HG02763 (cell line): ENCODE data around the gene SLC9A8.
"Not testable (repeated sequence)": the region's sequence is repeated elsewhere in the genome, so short reads cannot be mapped to it uniquely, and the experiment has no call there.

ENCODE experiments used
- ATAC-seq: cut with Tn5 transposase; IDR thresholded peaks from one replicate; pipeline ENCODE4 v1.9.1; 2021; ENCODE audit warnings: mild to moderate bottlenecking, moderate library complexity; ENCODE audit not compliant: unreplicated experiment

The SLC9A8 gene

DNA sequence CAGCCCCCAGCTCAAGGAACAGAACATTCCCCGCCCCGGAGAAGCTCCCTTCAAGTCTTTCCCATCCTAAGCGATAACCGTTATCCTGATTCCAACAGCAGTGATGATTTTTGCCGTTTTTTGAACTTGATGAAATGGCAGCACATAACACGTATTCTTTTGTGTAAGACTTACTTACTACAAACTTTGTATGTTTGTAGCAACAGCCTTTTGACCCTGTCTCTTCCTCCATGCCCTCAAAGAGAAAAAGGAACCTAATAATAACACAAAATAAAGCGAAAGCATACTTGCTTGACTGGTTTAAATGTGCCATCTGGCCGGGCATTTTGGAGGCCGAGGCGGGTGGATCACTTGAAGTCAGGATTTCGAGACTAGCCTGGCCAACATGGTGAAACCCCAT is 26.4 kb upstream of the SLC9A8 start:
- ATAC-seq, result peak; percentile 15

DNA sequence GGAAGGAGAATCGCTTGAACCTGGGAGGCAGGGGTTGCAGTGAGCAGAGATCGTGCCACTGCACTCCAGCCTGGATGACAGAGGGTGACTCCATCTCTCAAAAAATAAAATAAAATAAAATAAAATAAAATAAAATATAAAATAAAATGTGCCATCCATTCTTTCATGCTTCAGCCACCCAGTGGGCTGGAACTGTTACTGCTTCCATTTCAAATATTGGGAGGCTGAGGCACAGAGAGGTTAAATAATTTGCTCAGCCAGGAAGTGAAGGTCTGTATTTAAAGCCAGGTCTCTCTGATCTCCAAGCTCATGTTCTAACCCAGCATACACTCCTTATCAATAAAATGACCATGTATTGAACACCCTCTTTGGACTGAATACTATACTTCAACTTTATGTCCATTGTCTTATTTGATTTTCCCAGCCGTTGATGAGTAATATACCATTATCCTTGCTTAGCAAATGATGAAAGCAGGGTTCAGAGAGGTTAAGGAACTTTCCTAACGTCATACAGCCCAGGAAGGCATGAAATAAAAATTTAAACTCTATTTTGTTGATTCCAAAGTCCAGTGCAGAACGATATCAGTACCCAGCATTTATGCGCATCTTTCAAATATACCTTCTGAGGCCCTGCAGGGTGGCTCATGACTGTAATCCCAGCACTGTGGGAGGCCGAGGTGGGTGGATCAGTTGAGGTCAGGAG is 25.8 kb upstream of the SLC9A8 start:
- ATAC-seq, result no peak

DNA sequence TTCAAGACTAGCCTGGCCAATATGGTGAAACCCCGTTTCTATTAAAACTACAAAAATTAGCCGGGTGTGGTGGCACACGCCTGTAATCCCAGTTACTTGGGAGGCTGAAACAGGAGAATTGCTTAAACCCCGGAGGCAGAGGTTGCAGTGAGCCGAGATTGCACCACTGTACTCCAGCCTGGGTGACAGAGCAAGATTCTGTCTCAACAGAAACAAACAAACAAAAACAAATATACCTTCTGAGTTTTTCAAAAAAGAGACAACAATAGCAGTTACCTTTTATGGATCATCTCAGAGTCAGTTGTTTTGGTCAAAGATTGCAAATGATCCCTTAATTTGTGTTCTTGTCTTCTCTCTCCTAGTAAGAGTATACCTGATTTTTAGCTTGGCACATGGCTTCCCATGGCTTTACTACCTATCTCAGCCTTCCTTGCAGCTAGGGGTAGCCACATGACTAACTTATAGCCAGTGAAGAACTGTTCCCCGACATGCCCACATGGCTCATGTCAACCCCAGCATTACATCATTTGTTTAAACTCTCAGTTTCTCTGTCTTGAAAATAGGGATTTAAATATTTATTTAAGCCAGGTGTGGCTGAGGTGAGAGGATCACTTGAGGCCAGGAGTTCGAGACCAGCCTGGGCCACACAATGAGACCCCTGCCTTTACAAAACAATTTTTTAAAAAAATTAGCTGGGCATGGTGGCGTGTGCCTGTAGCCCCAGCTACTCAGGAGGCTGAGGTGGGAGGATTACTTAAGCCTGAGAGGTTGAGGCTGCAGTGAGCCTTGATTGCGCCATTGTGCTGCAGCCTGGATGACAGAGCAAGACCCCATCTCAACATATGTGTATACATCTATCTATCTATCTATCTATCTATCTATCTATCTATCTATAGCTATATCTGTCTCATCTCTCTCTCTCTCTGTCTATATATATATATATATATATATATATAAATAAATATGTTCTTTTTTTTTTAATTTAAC is 25.0 kb upstream of the SLC9A8 start:
- ATAC-seq, result no peak

DNA sequence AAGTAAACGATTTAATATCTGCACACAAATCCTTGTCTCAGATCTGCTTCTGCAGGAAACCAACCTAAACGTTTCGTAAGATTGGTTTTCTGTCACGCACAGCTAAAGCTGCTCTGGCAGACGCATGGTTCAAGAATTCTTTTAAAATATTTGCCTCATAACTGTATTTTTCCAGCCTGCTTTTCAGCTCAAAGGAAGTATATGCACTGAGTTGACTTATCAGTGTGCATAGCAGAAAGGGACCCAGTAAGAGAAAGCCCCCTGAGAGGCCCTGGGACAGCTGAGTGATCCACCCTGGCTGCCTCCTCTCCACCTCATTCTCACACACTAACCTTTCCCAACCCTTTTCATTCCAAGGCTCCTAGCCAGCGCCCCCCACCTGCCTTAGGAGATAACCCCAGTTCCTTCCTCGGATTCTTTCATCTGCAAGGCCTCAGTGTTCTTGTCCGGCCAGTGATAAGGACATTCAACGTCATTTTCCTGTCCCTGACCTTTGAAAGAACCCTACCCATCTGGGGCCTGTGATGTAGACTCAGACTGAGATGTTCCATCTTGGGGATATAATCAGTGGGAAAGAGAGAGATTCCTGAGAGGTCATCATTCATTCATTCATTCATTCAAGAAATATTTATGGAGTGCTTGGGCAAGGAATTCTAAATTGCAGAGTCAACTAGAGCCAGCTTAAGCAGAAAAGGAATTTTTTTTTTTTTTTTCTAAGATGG is 22.4 kb upstream of the SLC9A8 start:
- no peak for ATAC-seq

DNA sequence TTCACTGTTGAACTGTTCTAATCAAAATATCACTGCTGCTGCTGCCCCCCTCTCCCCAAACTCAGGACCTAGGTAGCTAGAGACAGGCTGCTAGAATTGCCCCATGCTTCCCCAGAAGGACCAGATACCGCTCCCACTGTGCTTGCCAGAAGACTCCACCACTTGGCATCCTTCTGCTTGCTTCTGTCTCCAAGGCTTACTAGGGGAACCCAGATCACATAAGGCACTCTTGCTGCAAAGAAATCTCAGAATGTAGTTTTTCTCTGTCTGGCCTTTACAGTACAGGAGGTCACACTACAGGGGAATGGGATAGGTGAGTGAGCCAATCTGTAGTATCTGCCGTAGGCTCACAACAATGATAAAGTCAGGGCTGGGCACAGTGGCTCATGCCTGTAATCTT is 21.5 kb upstream of the SLC9A8 start:
- no peak for ATAC-seq

DNA sequence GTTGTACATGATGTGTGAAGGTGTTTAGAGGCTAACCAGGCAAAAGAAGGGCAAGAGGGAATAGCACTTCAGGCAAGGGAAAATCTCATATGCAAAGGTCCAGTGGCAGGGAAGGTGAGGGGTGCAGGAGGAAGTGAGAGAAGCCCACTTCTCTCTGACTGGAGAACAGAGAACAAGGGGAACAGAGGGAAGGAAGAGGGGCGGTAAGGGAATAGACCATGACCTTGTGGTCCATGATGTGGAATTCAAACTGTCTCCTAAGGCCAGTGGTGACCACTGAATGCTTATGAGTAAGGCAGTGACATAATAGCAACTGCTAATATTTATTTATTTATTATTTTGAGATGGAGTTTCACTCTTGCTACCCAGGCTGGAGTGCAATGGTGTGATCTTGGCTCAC is 20.6 kb upstream of the SLC9A8 start:
- no peak for ATAC-seq

DNA sequence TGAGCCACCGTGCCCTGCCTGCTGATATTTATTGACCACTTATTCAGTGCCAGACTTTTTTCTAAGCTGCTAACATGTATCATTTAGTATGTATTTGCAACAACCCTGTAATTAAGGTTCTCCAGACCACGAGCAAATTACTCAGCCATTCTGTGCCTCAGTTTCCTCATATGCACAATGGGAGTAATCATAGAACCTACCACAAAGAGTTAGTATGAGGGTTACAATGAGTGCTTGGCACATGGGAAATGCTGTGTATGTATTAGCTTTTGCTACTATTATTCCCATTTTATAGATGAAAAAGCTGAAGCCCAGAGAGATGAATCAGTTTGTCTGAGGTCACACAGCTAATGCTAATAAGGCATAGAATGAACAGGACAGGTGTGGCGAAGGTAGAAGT is 20.0 kb upstream of the SLC9A8 start:
- no peak for ATAC-seq

DNA sequence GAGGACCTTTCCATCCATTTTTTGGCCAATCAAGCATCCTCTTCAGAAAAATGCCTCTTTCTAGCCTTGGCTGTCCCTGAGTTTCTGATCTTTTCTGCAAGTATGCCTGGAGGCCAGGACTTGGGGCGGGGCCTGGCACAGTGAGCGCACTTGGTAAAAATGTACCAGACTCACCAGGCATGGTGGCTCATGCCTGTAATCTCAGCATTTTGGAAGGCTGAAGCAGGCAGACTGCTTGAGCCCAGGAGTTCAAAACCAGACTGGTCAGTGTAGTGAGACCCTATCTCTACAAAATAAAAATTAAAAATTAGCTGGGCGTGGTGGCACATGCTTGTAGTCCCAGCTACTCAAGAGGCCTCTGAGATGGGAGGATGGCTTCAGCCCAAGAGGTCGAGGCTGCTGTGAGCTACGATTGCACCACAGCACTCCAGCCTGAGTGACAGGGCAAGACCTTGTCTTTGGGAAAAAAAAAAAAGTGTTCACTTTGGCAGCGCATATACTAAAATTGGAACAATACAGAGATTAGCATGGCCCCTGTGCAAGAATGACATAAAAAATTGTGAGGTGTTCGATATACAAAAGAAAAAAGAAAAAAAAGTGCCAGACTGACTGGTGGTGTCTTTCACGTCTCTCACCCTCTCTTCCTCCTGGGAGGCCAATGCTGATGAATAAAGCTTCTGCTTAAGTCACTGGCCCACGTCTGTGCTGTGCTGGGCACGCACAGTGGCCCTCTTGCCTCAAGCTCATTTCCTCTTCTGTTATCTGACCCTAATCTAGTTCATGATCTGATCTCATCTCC is 18.1 kb upstream of the SLC9A8 start:
- no peak for ATAC-seq

DNA sequence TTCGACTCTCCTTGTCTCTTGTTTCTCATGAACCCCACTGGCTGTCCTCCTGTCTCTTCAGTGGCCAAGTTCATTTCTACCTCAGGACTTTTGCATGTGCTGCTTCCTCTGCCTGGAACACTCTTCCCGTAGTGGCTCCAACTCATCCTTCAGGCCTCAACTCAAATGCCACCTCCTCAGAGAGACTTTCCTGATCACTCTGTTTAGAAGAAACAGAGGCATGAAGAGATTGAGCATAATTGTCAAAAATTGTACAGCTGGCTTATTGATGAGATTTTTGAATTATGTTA is 17.5 kb upstream of the SLC9A8 start:
- ATAC-seq, result no peak

DNA sequence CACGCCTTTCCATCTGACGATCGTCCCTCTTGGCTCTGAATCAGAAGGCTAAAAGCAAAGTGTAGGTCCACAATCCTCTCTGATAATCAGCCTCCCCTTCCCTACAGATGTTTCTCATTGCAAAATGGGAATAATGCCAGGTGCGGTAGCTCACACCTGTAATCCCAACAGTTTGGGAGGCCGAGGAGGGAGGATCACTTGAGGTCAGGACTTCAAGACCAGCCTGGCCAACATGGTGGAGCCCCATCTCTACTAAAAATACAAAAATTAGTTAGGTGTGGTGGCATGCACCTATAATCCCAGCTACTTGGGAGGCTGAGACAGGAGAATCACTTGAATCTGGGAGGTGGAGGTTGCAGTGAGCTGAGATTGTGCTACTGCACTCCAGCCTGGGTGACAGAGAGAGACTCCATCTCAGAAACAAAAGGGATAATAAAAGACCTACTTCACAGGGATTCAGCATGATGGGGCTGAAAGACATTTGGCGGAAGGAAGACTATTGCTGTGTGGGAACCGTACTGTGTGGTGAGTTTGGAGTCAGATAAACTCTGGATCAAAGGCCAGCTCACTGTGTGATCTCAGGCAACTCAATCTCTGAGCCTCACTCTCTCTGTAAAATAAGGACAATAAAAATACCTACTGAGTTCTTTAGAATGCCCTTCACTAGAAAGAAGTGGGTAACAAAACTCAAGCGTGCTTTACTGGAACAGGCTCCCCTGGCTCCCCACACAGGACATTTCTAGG is 15.9 kb upstream of the SLC9A8 start:
- no peak for ATAC-seq

DNA sequence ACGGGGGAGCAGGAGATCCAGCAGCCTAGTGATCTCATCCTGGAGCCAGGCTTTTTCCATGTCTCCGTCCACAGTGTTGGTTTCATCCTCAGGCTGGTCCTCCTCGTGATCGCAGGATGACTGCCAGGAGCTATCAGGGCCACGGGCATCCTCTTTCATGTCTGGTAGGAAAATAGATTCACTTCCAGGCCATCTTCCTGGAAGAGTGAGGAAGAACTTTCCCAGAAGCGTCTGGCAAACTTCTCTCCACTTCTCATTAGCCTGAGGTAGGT is 15.3 kb upstream of the SLC9A8 start:
- no peak for ATAC-seq

DNA sequence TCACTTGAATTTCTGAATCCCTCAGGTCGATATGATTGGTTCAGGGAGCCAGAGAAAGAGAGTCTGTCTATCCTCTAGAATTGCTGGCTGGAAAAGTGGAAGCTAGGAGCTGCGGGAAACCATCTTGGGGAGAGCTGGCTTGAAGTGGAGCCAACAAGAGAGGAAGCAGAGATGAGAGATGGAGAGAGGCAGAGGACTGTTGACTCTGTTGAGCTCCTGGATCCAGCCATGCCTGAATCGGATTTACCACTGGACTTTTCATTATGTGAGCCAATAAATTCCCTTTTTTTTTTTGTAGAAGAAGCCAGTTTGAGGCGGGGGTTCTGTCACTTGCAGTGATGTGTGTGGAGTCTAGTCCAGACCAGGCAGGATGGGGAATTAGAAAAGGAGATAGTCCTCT is 13.9 kb upstream of the SLC9A8 start:
- ATAC-seq, result no peak

DNA sequence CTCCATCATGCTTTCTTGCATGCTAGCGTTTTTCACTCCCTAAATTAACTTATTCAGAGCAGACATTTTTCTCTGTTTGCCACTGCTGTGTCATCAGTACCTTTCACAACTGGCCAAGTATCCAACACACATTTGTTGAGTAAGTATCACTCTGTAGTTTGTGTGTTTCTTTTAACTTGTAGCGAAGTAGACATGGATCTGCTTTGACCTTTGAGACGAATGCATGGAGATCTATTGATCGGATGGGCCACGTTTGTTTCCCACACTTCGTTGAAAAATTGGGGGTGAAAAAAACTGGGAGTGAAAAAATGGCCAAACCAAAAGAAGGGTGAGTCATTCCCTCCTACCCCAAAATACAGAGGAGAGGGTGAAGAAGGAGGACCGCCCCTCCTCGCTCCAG is 12.9 kb upstream of the SLC9A8 start:
- no peak for ATAC-seq

DNA sequence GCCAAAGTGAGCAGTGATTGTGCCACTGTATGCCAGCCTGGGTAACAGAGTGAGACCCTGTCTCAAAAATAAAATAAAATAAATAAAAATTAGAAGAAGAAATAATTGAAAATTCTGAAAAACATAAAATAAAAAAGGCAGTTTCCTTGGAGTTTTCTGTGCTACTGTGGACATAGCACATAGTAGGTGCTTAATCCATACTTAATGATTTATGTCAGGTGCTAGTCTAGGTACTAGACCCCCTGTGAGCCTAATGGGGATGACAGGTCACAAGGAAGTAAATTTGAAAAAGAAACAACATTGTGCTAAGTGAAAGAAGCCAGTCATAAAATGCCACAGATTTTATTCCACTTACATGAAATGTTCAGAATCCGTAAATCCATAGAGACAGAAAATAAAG is 9.2 kb upstream of the SLC9A8 start:
- no peak for ATAC-seq

DNA sequence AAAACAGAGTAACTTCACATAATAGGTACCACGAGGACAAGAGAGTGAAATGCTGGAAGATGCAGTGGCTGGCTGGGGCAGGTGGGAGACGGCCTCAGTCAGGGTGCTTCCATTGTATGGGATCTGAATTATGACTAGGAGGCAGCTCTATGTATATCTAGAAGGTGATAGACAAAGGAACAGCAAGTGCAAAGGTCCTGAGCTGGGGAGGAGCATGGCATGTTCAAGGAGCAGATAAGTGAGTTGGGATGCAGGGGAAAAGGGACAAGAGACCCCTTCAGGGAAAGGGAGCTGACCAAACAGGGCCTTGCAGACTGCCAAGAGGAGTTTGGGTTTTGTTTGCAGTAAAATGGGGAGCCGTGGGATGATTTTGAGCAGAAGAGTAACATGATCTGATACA is 8.3 kb upstream of the SLC9A8 start:
- ATAC-seq, result no peak

DNA sequence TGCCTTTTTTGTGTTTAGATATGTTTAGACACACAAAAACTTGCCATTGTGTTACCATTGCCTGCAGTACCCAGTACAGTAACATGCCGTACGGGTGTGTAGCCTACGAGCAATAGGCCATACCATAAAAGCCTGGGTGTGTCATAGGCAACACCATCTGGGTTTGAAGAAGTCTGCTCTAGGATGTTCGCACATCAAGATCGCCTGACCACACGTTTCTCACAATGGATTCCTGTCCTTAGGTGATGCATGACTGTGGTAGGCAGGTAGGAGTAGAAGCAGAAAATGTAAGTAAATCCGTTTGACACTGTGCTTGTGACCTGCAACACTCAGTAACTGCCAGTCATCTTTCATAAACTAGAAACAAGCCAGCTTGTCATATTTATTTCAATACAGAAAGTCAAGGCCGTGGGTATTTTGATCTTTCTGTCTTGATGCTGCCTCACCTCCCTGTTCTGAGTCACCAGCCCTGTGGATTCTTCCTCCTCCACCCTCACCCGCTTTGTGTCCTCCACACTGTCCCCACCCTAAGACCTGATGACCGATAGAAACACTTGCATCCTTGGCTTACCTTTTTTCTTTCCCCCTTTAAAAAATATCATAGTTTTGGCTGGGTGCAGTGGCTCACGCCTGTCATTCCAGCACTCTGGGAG is 7.3 kb upstream of the SLC9A8 start:
- ATAC-seq, result not testable (repeated sequence)

DNA sequence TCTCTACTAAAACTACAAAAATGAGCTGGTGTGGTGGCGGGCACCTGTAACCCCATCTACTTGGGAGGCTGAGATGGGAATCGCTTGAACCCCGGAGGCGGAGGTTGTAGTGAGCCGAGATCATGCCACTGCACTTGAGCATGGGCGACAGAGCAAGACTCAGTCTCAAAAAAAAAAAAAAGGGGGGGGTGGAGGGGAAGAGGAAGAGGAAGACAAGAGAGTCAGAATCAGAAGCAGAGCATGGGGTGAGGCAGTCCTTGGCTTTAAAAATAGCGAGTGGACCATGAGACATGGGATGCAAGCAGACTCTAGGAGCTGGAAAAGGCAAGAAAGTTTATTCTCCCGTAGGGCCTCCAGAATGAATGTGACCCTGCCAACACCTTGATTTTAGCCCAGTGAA is 3.9 kb upstream of the SLC9A8 start:
- no peak for ATAC-seq

DNA sequence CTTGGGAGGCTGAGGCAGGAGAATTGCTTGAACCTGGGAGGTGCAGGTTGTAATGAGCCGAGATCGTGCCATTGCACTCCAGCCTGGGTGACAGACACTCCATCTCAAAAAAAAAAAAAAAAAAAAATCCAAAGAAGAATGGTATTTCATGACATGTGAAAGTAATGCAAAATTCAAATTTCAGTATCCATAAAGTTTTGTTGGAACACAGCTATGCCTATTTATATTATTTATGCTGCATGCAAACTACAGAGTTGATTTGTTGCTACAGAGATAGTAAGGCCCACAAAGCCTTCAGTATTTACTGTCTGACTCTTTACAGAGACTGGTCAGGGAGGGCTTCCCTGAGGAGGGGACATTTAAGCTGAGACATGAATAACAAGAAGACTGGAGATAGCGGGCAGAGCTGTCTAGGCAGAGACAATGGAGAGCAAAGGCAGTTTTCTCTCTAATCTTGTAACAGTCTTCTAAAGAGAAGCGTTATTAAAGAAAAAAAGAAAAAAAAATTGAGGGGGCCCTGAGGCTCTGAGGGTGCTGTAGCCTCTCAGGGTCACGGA is 2.7 kb upstream of the SLC9A8 start:
- ATAC-seq, result no peak

DNA sequence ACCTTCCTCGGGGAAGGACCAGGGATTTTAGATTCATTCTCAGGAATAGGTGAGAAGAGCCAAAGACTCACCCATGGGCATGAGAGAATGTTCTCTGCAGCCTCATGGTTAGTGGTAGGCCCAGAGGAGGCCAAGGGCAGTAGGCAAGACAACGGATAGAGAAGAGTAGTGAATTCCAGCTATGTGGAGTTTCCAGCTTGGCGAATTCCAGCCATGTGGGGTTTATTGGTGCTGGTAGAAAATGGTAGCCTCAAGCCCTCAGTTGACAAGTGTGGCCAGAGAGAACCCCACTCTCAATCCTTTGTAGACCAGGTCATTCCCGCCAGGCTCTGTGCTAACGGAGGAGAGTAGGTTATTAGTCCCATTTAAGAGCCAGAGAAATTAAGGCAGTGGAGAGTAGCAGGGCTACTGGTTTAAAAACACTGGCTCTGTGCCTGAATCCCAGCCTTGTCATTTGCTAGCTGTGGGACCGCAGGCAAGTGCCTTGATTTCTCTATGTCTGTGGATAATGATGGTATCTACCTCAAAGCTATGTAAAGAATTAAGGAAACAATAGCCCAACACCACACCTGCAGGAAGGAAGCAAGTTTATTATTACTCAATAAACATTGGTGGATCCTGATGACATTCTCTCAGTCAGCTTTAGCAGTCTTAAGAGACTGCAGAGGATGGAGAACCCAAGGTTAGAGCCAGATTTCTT is 2.0 kb upstream of the SLC9A8 start:
- ATAC-seq, result no peak
